ENCODE results near the gene SHISA7. TPM values are rescaled to one million over a fixed set of nuclear protein-coding genes. Genes with fewer than 3 reads are reported as not detected.

Gene SHISA7
- polyA plus RNA-seq, 2 of the 4 experiments (the other 2 are of a cell fraction): 0.01 TPM; not detected in 1

DNA sequence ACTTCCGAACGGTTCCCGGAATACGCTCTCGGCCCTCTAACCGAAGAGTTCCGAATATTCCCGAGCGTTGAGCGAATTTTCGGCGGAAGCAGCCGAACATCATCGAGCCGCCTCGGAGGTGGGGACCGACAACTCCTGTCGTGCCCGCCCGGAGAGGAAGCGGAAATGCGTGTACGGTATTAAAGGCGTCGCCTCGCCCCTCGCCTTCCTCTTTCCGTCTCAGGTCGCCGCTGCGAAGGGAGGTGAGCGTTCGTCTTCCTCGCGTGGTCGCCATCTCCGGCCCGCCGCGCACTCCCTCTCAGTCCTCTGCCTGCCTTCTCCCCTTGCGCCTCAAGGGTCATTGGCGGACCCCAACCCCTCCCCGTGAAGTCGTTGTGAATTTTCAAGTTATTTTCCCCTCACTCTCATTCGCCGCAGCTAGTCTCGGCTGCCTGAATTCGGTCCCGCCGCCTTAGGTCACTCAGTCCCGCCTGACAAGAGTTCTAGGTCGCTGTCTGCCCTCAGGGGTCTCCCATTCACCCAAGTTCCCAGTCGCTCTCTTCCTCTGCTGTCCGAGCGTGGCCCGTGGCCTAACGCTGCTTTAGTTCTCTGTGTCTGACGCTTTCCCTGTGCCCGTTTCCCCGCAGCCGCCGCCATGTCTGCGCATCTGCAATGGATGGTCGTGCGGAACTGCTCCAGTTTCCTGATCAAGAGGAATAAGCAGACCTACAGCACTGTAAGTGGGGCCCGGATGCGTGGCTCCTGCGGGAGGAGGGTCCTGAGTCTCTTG lies 57.2 kb downstream of the SHISA7 start, which contains the start of gene RPL28 (continued):
- TF ChIP-seq, protein P1, sequence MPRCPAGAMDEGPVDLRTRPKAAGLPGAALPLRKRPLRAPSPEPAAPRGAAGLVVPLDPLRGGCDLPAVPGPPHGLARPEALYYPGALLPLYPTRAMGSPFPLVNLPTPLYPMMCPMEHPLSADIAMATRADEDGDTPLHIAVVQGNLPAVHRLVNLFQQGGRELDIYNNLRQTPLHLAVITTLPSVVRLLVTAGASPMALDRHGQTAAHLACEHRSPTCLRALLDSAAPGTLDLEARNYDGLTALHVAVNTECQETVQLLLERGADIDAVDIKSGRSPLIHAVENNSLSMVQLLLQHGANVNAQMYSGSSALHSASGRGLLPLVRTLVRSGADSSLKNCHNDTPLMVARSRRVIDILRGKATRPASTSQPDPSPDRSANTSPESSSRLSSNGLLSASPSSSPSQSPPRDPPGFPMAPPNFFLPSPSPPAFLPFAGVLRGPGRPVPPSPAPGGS (IDR thresholded peaks at IDR 0.05): peak; percentile 99
- peak; percentile 99 for TF ChIP-seq JUN (IDR thresholded peaks at IDR 0.05)
- no peak for TF ChIP-seq CEBPB (IDR thresholded peaks at IDR 0.05)
- TF ChIP-seq HOXB5 (CRISPR knock-in tag; IDR thresholded peaks at IDR 0.05): no peak
- TF ChIP-seq, protein P2, sequence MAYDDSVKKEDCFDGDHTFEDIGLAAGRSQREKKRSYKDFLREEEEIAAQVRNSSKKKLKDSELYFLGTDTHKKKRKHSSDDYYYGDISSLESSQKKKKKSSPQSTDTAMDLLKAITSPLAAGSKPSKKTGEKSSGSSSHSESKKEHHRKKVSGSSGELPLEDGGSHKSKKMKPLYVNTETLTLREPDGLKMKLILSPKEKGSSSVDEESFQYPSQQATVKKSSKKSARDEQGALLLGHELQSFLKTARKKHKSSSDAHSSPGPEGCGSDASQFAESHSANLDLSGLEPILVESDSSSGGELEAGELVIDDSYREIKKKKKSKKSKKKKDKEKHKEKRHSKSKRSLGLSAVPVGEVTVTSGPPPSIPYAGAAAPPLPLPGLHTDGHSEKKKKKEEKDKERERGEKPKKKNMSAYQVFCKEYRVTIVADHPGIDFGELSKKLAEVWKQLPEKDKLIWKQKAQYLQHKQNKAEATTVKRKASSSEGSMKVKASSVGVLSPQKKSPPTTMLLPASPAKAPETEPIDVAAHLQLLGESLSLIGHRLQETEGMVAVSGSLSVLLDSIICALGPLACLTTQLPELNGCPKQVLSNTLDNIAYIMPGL (CRISPR knock-in tag; IDR thresholded peaks at IDR 0.05; ENCODE audit: borderline replicate concordance): no peak
- TF ChIP-seq MAZ (IDR thresholded peaks at IDR 0.05; ENCODE audit: borderline replicate concordance, low read depth, low read length): no peak
- TF ChIP-seq POLR2AphosphoS2 (conservative IDR thresholded peaks at IDR 0.05; ENCODE audit: low read length): no peak; the same call in 1 of the 2 replicates
- TF ChIP-seq HOXB13 (CRISPR knock-in tag; IDR thresholded peaks at IDR 0.05; ENCODE audit: low read depth): no peak
- no peak for TF ChIP-seq FOSL2 (IDR thresholded peaks at IDR 0.05)
- TF ChIP-seq FOSL2 (CRISPR knock-in tag; IDR thresholded peaks at IDR 0.05): no peak
- TF ChIP-seq, protein P3, sequence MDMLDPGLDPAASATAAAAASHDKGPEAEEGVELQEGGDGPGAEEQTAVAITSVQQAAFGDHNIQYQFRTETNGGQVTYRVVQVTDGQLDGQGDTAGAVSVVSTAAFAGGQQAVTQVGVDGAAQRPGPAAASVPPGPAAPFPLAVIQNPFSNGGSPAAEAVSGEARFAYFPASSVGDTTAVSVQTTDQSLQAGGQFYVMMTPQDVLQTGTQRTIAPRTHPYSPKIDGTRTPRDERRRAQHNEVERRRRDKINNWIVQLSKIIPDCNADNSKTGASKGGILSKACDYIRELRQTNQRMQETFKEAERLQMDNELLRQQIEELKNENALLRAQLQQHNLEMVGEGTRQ (IDR thresholded peaks at IDR 0.05): no peak
- no peak for TF ChIP-seq CBX8 (IDR thresholded peaks at IDR 0.05)
- TF ChIP-seq CBX2 (IDR thresholded peaks at IDR 0.05; ENCODE audit: borderline replicate concordance, low read depth): no peak
- TF ChIP-seq EHMT2 (IDR thresholded peaks at IDR 0.05; ENCODE audit: low read depth): no peak
- TF ChIP-seq SMC3 (IDR thresholded peaks at IDR 0.05): no peak; the same call in 2 of the 3 replicates
- no peak for TF ChIP-seq EP300 (IDR thresholded peaks at IDR 0.05)
- TF ChIP-seq, protein P4, sequence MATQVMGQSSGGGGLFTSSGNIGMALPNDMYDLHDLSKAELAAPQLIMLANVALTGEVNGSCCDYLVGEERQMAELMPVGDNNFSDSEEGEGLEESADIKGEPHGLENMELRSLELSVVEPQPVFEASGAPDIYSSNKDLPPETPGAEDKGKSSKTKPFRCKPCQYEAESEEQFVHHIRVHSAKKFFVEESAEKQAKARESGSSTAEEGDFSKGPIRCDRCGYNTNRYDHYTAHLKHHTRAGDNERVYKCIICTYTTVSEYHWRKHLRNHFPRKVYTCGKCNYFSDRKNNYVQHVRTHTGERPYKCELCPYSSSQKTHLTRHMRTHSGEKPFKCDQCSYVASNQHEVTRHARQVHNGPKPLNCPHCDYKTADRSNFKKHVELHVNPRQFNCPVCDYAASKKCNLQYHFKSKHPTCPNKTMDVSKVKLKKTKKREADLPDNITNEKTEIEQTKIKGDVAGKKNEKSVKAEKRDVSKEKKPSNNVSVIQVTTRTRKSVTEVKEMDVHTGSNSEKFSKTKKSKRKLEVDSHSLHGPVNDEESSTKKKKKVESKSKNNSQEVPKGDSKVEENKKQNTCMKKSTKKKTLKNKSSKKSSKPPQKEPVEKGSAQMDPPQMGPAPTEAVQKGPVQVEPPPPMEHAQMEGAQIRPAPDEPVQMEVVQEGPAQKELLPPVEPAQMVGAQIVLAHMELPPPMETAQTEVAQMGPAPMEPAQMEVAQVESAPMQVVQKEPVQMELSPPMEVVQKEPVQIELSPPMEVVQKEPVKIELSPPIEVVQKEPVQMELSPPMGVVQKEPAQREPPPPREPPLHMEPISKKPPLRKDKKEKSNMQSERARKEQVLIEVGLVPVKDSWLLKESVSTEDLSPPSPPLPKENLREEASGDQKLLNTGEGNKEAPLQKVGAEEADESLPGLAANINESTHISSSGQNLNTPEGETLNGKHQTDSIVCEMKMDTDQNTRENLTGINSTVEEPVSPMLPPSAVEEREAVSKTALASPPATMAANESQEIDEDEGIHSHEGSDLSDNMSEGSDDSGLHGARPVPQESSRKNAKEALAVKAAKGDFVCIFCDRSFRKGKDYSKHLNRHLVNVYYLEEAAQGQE (IDR thresholded peaks at IDR 0.05): no peak
- TF ChIP-seq MYC (IDR thresholded peaks at IDR 0.05; ENCODE audit: borderline replicate concordance, low read length): peak; percentile 71; the same call in 1 of the 2 replicates
- TF ChIP-seq FOXS1 (CRISPR knock-in tag; IDR thresholded peaks at IDR 0.05): no peak
- TF ChIP-seq, protein P5, sequence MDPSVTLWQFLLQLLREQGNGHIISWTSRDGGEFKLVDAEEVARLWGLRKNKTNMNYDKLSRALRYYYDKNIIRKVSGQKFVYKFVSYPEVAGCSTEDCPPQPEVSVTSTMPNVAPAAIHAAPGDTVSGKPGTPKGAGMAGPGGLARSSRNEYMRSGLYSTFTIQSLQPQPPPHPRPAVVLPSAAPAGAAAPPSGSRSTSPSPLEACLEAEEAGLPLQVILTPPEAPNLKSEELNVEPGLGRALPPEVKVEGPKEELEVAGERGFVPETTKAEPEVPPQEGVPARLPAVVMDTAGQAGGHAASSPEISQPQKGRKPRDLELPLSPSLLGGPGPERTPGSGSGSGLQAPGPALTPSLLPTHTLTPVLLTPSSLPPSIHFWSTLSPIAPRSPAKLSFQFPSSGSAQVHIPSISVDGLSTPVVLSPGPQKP (IDR thresholded peaks at IDR 0.05; ENCODE audit: low read depth, low read length): no peak
- peak; percentile 85 for TF ChIP-seq PHF8 (IDR thresholded peaks at IDR 0.05; ENCODE audit: borderline replicate concordance, low read depth)
- no peak for TF ChIP-seq EHF (CRISPR knock-in tag; IDR thresholded peaks at IDR 0.05)
- no peak for TF ChIP-seq HOXA7 (CRISPR knock-in tag; IDR thresholded peaks at IDR 0.05)
- TF ChIP-seq NR3C1 (IDR thresholded peaks at IDR 0.05): no peak
- no peak for TF ChIP-seq SREBF2 (IDR thresholded peaks at IDR 0.05)
- TF ChIP-seq ZFP36 (IDR thresholded peaks at IDR 0.05; ENCODE audit: borderline replicate concordance, partially characterized antibody): no peak
- TF ChIP-seq, protein P6, sequence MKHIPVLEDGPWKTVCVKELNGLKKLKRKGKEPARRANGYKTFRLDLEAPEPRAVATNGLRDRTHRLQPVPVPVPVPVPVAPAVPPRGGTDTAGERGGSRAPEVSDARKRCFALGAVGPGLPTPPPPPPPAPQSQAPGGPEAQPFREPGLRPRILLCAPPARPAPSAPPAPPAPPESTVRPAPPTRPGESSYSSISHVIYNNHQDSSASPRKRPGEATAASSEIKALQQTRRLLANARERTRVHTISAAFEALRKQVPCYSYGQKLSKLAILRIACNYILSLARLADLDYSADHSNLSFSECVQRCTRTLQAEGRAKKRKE (CRISPR knock-in tag; IDR thresholded peaks at IDR 0.05; ENCODE audit: low read depth): no peak
- TF ChIP-seq TP53 (CRISPR knock-in tag; IDR thresholded peaks at IDR 0.05): no peak
- TF ChIP-seq CHD2 (IDR thresholded peaks at IDR 0.05; ENCODE audit: low read length, partially characterized antibody): no peak
- TF ChIP-seq, protein P7, sequence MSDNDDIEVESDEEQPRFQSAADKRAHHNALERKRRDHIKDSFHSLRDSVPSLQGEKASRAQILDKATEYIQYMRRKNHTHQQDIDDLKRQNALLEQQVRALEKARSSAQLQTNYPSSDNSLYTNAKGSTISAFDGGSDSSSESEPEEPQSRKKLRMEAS (IDR thresholded peaks at IDR 0.05): peak; percentile 82; the same call in 1 of the 2 replicates
- no peak for TF ChIP-seq RAD21 (conservative IDR thresholded peaks at IDR 0.05 in 1 of 2, IDR thresholded peaks at IDR 0.05 in 1 of 2)
- TF ChIP-seq RARB (CRISPR knock-in tag; IDR thresholded peaks at IDR 0.05): no peak
- TF ChIP-seq KDM1A (IDR thresholded peaks at IDR 0.05; ENCODE audit: low read depth): no peak
